NB4 (cell line): ENCODE measurements around the gene IL25.
"Not testable (repeated sequence)": the region's sequence is repeated elsewhere in the genome, so short reads cannot be mapped to it uniquely, and the experiment has no call there.

Source experiments
- DNase-seq: peaks from one replicate; pipeline ENCODE4 v3.0.0; 2010; ENCODE audit warnings: low read depth
- H3K4me3 ChIP-seq: one replicate; pipeline ENCODE4 v1.5.1; 2011; ENCODE audit warnings: mild to moderate bottlenecking, low read depth, low read length, moderate library complexity
- CTCF ChIP-seq: IDR thresholded peaks from one replicate; pipeline ENCODE4 v1.5.1; 2012; ENCODE audit warnings: low read depth, low read length
- MAX ChIP-seq: IDR thresholded peaks from 2 replicates; pipeline ENCODE4 v1.6.1; 2011; ENCODE audit warnings: low read depth, low read length
- MYC ChIP-seq: IDR thresholded peaks from 2 replicates; pipeline ENCODE4 v1.6.1; 2011; ENCODE audit warnings: low read depth, low read length
- POLR2A ChIP-seq: IDR thresholded peaks from 2 replicates; pipeline ENCODE4 v1.6.1; 2011; ENCODE audit warnings: mild to moderate bottlenecking; ENCODE audit not compliant: insufficient read length; ENCODE audit errors: extremely low read depth

The IL25 gene

GRCh38 chr14:23425169-23425568, 52.6 kb downstream of the IL25 start:
- TF ChIP-seq MYC, result no peak
- no peak for TF ChIP-seq MAX
- no peak for TF ChIP-seq POLR2A
- no peak for TF ChIP-seq CTCF
- H3K4me3 ChIP-seq, result no peak overlapping the region
- DNase-seq, result no peak

GRCh38 chr14:23425798-23426197, 53.2 kb downstream of the IL25 start:
- not testable (repeated sequence) for H3K4me3 ChIP-seq, DNase-seq
